H9 (cell line): Measurements from ENCODE around the gene KDF1. TPM values are rescaled to one million over a fixed set of nuclear protein-coding genes. Genes with fewer than 3 reads are reported as not detected.

Experiments used
- DNase-seq: peaks from one replicate; pipeline ENCODE4 v3.0.0-alpha.2; 2017
- H2AFZ ChIP-seq: one replicate; pipeline ENCODE4 v1.6.1; 2013; ENCODE audit warnings: mild to moderate bottlenecking, low read length, control low read depth, moderate library complexity
- H2AK5ac ChIP-seq: 2 replicates; pipeline ENCODE4 v1.6.1; 2013; ENCODE audit warnings: low read length, control low read depth, mixed read lengths; ENCODE audit not compliant: insufficient read length
- H2BK120ac ChIP-seq: one replicate; pipeline ENCODE4 v1.6.1; 2013; ENCODE audit warnings: low read depth, mild to moderate bottlenecking, low read length, control low read depth, inconsistent platforms; ENCODE audit not compliant: poor library complexity, severe bottlenecking
- H2BK12ac ChIP-seq: 2 replicates; pipeline ENCODE4 v1.6.1; 2013; ENCODE audit warnings: low read length, control low read depth, mixed read lengths, low read depth; ENCODE audit not compliant: insufficient read length
- H2BK15ac ChIP-seq: 2 replicates; pipeline ENCODE4 v1.6.1; 2013; ENCODE audit warnings: low read depth, low read length, control low read depth
- H2BK20ac ChIP-seq: one replicate; pipeline ENCODE4 v1.6.1; 2013; ENCODE audit warnings: low read depth, mild to moderate bottlenecking, low read length, control low read depth, inconsistent platforms; ENCODE audit not compliant: poor library complexity, severe bottlenecking
- H2BK5ac ChIP-seq: 2 replicates; pipeline ENCODE4 v1.6.1; 2013; ENCODE audit warnings: low read length, control low read depth, mixed read lengths; ENCODE audit not compliant: insufficient read length
- H3K14ac ChIP-seq: 2 replicates; pipeline ENCODE4 v1.6.1; 2013; ENCODE audit warnings: low read length, control low read depth; ENCODE audit not compliant: insufficient read depth
- H3K18ac ChIP-seq: 2 replicates; pipeline ENCODE4 v1.6.1; 2013; ENCODE audit warnings: low read depth, mild to moderate bottlenecking, mixed read lengths, low read length, control low read depth; ENCODE audit not compliant: insufficient read length
- H3K23ac ChIP-seq: 2 replicates; pipeline ENCODE4 v1.6.1; 2013; ENCODE audit warnings: low read length, control low read depth, mixed read lengths, low read depth; ENCODE audit not compliant: insufficient read length
- H3K23me2 ChIP-seq: 2 replicates; pipeline ENCODE4 v1.6.1; 2013; ENCODE audit warnings: low read depth, mild to moderate bottlenecking, mixed read lengths, low read length, control low read depth; ENCODE audit not compliant: insufficient read length, poor library complexity, severe bottlenecking
- H3K27ac ChIP-seq: 2 replicates; pipeline ENCODE4 v1.5.1; 2013; ENCODE audit warnings: low read length, control low read depth, mixed read lengths, low read depth; ENCODE audit not compliant: insufficient read length
- H3K27me3 ChIP-seq: 2 replicates; pipeline ENCODE4 v1.6.1; 2013; ENCODE audit warnings: low read length, control low read depth, inconsistent platforms; ENCODE audit not compliant: insufficient read depth
- H3K4ac ChIP-seq: 2 replicates; pipeline ENCODE4 v1.6.1; 2013; ENCODE audit warnings: low read depth, mild to moderate bottlenecking, control low read depth, inconsistent platforms, low read length, moderate library complexity
- H3K4me1 ChIP-seq: 2 replicates; pipeline ENCODE4 v1.6.1; 2013; ENCODE audit warnings: low read length, control low read depth, inconsistent platforms; ENCODE audit not compliant: insufficient read depth
- H3K4me2 ChIP-seq: 2 replicates; pipeline ENCODE4 v1.6.1; 2013; ENCODE audit warnings: low read length, control low read depth, mixed read lengths; ENCODE audit not compliant: insufficient read length, insufficient read depth
- H3K56ac ChIP-seq: 2 replicates; pipeline ENCODE4 v1.6.1; 2013; ENCODE audit warnings: low read depth, mild to moderate bottlenecking, mixed read lengths, low read length, control low read depth; ENCODE audit not compliant: insufficient read length
- H3K79me1 ChIP-seq: 2 replicates; pipeline ENCODE4 v1.6.1; 2013; ENCODE audit warnings: low read depth, mild to moderate bottlenecking, moderate library complexity, low read length, control low read depth, inconsistent platforms; ENCODE audit not compliant: insufficient read depth, poor library complexity, severe bottlenecking
- H3K79me2 ChIP-seq: 2 replicates; pipeline ENCODE4 v1.6.1; 2013; ENCODE audit warnings: low read length, control low read depth, inconsistent platforms; ENCODE audit not compliant: insufficient read depth
- H3K9ac ChIP-seq: 2 replicates; pipeline ENCODE4 v1.6.1; 2013; ENCODE audit warnings: low read length, control low read depth, mixed read lengths; ENCODE audit not compliant: insufficient read length; ENCODE audit errors: extremely low read depth
- H3K9me3 ChIP-seq: one replicate; pipeline ENCODE4 v1.6.1; 2013; ENCODE audit warnings: low read depth, low read length, inconsistent platforms; ENCODE audit not compliant: control insufficient read depth
- H3T11ph ChIP-seq: one replicate; pipeline ENCODE4 v1.6.1; 2013; ENCODE audit warnings: mild to moderate bottlenecking, low read length, control low read depth, inconsistent platforms
- H4K20me1 ChIP-seq: one replicate; pipeline ENCODE4 v1.6.1; 2013; ENCODE audit not compliant: control insufficient read depth, insufficient read length, insufficient read depth
- H4K5ac ChIP-seq: 2 replicates; pipeline ENCODE4 v1.6.1; 2013; ENCODE audit warnings: low read depth, mild to moderate bottlenecking, mixed read lengths, low read length, control low read depth; ENCODE audit not compliant: insufficient read length
- H4K8ac ChIP-seq: replicated peaks from 2 replicates; pipeline ENCODE4 v1.6.1; 2013; ENCODE audit warnings: low read length, control low read depth, mixed read lengths, low read depth; ENCODE audit not compliant: insufficient read length
- H4K91ac ChIP-seq: 2 replicates; pipeline ENCODE4 v1.6.1; 2013; ENCODE audit warnings: low read depth, mild to moderate bottlenecking, moderate library complexity, mixed read lengths, low read length, control low read depth; ENCODE audit not compliant: insufficient read length
- H3K27ac Mint-ChIP-seq, 3 experiments: 2 replicates in 2 of 3; 3 replicates in 1 of 3; pipeline ENCODE4 v1.8.0; 2020 to 2021; ENCODE audit warnings: mixed read lengths in 3 of 3, mild to moderate bottlenecking in 1 of 3, moderate library complexity in 1 of 3
- H3K27me3 Mint-ChIP-seq: 2 replicates; pipeline ENCODE4 v1.8.0; 2021; ENCODE audit warnings: low read depth, mild to moderate bottlenecking, moderate library complexity, mixed read lengths
- H3K36me3 Mint-ChIP-seq, 3 experiments: 2 replicates in 2 of 3; 3 replicates in 1 of 3; pipeline ENCODE4 v1.8.0; 2020 to 2021; ENCODE audit warnings: low read depth in 3 of 3, mixed read lengths in 3 of 3; ENCODE audit not compliant: insufficient read depth in 1 of 3
- H3K4me1 Mint-ChIP-seq, 2 experiments: 2 replicates each; pipeline ENCODE4 v1.8.0; 2020; ENCODE audit warnings: mixed read lengths in 2 of 2
- H3K4me3 Mint-ChIP-seq, 2 experiments: 2 replicates in 1 of 2; 3 replicates in 1 of 2; pipeline ENCODE4 v1.8.0; 2020 to 2021; ENCODE audit warnings: mild to moderate bottlenecking in 2 of 2, mixed read lengths in 2 of 2, moderate library complexity in 1 of 2
- H3K9me3 Mint-ChIP-seq, 2 experiments: 2 replicates in 1 of 2; 3 replicates in 1 of 2; pipeline ENCODE4 v1.8.0; 2020; ENCODE audit warnings: mild to moderate bottlenecking in 2 of 2, mixed read lengths in 2 of 2, moderate library complexity in 1 of 2
- CTCF ChIP-seq: fragments of 200-600 bp; sonication (generic); conservative IDR thresholded peaks from 3 replicates; pipeline ENCODE4 v1.8.0; 2021; ENCODE audit warnings: antibody characterized with exemption, mild to moderate bottlenecking
- WGBS: extraction: QIAGEN DNeasy Blood & Tissue Kit; methylation state at CpG from one replicate; pipeline ENCODE4 v1.1.7; 2013; ENCODE audit warnings: missing lambda C conversion rate, low lambda C conversion rate, mixed read lengths; ENCODE audit not compliant: insufficient read length; ENCODE audit errors: extremely low coverage; 5-methylcytosine and 5-hydroxymethylcytosine counted together
- total RNA-seq: library from RNA; stranded (reverse); gene quantifications from 2 replicates; pipeline ENCODE4 v1.2.1, GENCODE V29; 2021

KDF1 gene
- total RNA-seq, 1 experiment from 2014 or later, result 17.6 TPM

- Histone ChIP-seq H2BK12ac (no peak within 1 kb of the TSS), H2BK5ac (no peak within 1 kb of the TSS), H3K4ac (peak within 1 kb of the TSS; percentile 78; the same call in 1 of the 2 replicates), H4K8ac (no peak within 1 kb of the TSS), H3K4me1 (peaks cover 3% of the 10 kb centered on the region; the same call in 1 of the 2 replicates), H3K14ac (peak within 1 kb of the TSS; percentile 91), H3K79me1 (peaks cover 13% of the 10 kb centered on the region), H2AFZ (no peak within 1 kb of the TSS), H3K18ac (peak within 1 kb of the TSS; percentile 80), H2BK15ac (no peak within 1 kb of the TSS), H3K4me2 (peak within 1 kb of the TSS; percentile 94), H3K9me3 (no peaks in the 10 kb centered on the region), H3K27ac (no peak within 1 kb of the TSS), H3K23me2 (peaks cover 7% of the 10 kb centered on the region), H4K5ac (no peak within 1 kb of the TSS), H2BK120ac (no peak within 1 kb of the TSS), H3T11ph (no peak within 1 kb of the TSS), H3K56ac (no peak within 1 kb of the TSS), H3K79me2 (peaks cover 15% of the 10 kb centered on the region; the same call in 1 of the 2 replicates), H3K9ac (peak within 1 kb of the TSS; percentile 83), H4K20me1 (no peaks in the 10 kb centered on the region), H2BK20ac (no peak within 1 kb of the TSS), H3K23ac (no peak within 1 kb of the TSS), H3K27me3 (no peaks in the 10 kb centered on the region), H4K91ac (no peak within 1 kb of the TSS), H2AK5ac (no peak within 1 kb of the TSS)
- H3K27me3 Mint-ChIP-seq, result peaks cover 3% of the 10 kb centered on the region; the same call in 1 of the 2 replicates
- H3K4me1 Mint-ChIP-seq, result peaks cover 18% of the 10 kb centered on the region in 2 experiments
- TF ChIP-seq CTCF, result no peak
- peak within 1 kb of the TSS; percentile 94 to 98 (median 98); a peak in 6 of 7 replicates for H3K27ac Mint-ChIP-seq
- H3K9me3 Mint-ChIP-seq, result peaks cover 0 to 2% of the 10 kb centered on the region in 2 experiments; a peak in 1 of 5 replicates
- peak within 1 kb of the TSS; percentile 93 to 96 for H3K4me3 Mint-ChIP-seq
- no CpG with 5 or more reads among the region's 83 CpGs for WGBS
- peak; percentile 96 for DNase-seq
- H3K36me3 Mint-ChIP-seq, result peaks cover 19 to 36% (median 30%) of the 10 kb centered on the region in 3 experiments; a peak in 6 of 7 replicates
Measured at GRCh38 chr1:26921540-26922430, 38.5 kb downstream of the KDF1 start, which contains the start of gene NUDC. Gene NUDC (plus strand): TSS chr1:26921743. CDS start chr1:26921849, 106 bp downstream.
